GM12878 (cell line): ENCODE measurements around the gene ARHGDIA. TPM values are rescaled to one million over a fixed set of nuclear protein-coding genes. Genes with fewer than 3 reads are reported as not detected.

Experiments
- ATAC-seq: fragments of 200-7000 bp; cut with Tn5 transposase; 3 replicates; pipeline ENCODE4 v1.9.1; 2020; ENCODE audit warnings: mild to moderate bottlenecking, moderate library complexity
- BruUV-seq: library from RNA; stranded (reverse); fragments of 400-500 nt; replicated peaks from 2 replicates; lab custom pipeline; 2021; lab: Mats Ljungman, UMichigan
- CTCF ChIA-PET: fragments of 300-600 bp; sonication (Branson Sonifier 250); formaldehyde crosslinking; extraction: SDS; loops from one replicate; lab custom pipeline; 2021; ENCODE audit warnings: inconsistent platforms; lab: Yijun Ruan, JAX
- POLR2A ChIA-PET: fragments of 350-600 bp; formaldehyde crosslinking; extraction: SDS; loops from one replicate; lab custom pipeline; 2021; ENCODE audit warnings: inconsistent platforms; lab: Charles Lee
- RAD21 ChIA-PET: fragments of 300-600 bp; sonication (Branson Sonifier 250); formaldehyde crosslinking; loops from one replicate; lab custom pipeline; 2023; ENCODE audit warnings: antibody characterized with exemption; ENCODE audit not compliant: unreplicated experiment; lab: Charles Lee
- SMC1A ChIA-PET: fragments of 300-600 bp; sonication (Branson Sonifier 250); formaldehyde crosslinking; loops from one replicate; lab custom pipeline; 2023; ENCODE audit not compliant: unreplicated experiment, uncharacterized antibody; lab: Charles Lee
- DNase-seq: peaks from one replicate; pipeline ENCODE4 v3.0.0-alpha.2; 2011; ENCODE audit warnings: low read depth, low spot score
- FAIRE-seq: peaks from 3 replicates; lab custom pipeline; 2011; peaks lifted over from hg19 to GRCh38; lab: Jason Lieb, UNC
- H2AFZ ChIP-seq: 2 replicates; pipeline ENCODE4 v1.6.0; 2011; ENCODE audit warnings: low read depth, low read length, control low read depth; ENCODE audit not compliant: control insufficient read depth
- H3K27ac ChIP-seq: 2 replicates; pipeline ENCODE4 v1.5.1; 2011; ENCODE audit warnings: control low read depth; ENCODE audit not compliant: control insufficient read depth, insufficient read depth
- H3K27me3 ChIP-seq, 2 experiments: replicated peaks in 1 of 2; 2 replicates each; pipeline versions ENCODE4 v1.6.0 to v1.6.1; 2011; ENCODE audit warnings: low read length in 1 of 2; ENCODE audit not compliant: control insufficient read depth in 2 of 2, insufficient read depth in 2 of 2
- H3K36me3 ChIP-seq, 2 experiments: 2 replicates each; pipeline ENCODE4 v1.5.1; 2011; ENCODE audit warnings: low read length in 1 of 2; ENCODE audit not compliant: control insufficient read depth in 2 of 2, insufficient read depth in 2 of 2
- H3K4me1 ChIP-seq: 2 replicates; pipeline ENCODE4 v1.6.1; 2011; ENCODE audit warnings: mild to moderate bottlenecking, low read length, moderate library complexity, mixed read lengths; ENCODE audit not compliant: control insufficient read depth, insufficient read depth
- H3K4me2 ChIP-seq: 2 replicates; pipeline ENCODE4 v1.6.0; 2011; ENCODE audit warnings: control low read depth; ENCODE audit not compliant: control insufficient read depth, insufficient read depth
- H3K4me3 ChIP-seq: fragments of 200-600 bp; sonication (generic); 2 replicates; pipeline ENCODE4 v1.5.1; 2016
- H3K79me2 ChIP-seq: 2 replicates; pipeline ENCODE4 v1.6.0; 2011; ENCODE audit warnings: low read length; ENCODE audit not compliant: control insufficient read depth, insufficient read depth
- H3K9ac ChIP-seq: 2 replicates; pipeline ENCODE4 v1.8.0; 2011; ENCODE audit warnings: low read length, control low read depth, mixed read lengths; ENCODE audit not compliant: control insufficient read depth, insufficient read depth
- H3K9me3 ChIP-seq: replicated peaks from 3 replicates; pipeline ENCODE4 v1.5.1; 2011; ENCODE audit warnings: mild to moderate bottlenecking, low read length; ENCODE audit not compliant: control insufficient read depth, insufficient read depth
- H4K20me1 ChIP-seq: 2 replicates; pipeline ENCODE4 v1.6.0; 2011; ENCODE audit not compliant: control insufficient read depth, insufficient read depth
- BCL11A ChIP-seq: IDR thresholded peaks from 2 replicates; pipeline ENCODE4 v1.6.1; 2011; ENCODE audit warnings: low read depth, low read length
- IKZF2 ChIP-seq, 2 experiments: fragments of 450-650 bp; IDR thresholded peaks; 2 replicates each; pipeline ENCODE4 v1.6.1; 2017; ENCODE audit warnings: mild to moderate bottlenecking in 2 of 2, moderate library complexity in 2 of 2
- IRF5 ChIP-seq: fragments of 450-650 bp; IDR thresholded peaks from 2 replicates; pipeline ENCODE4 v1.6.1; 2017; ENCODE audit warnings: borderline replicate concordance
- NKRF ChIP-seq: fragments of 450-650 bp; conservative IDR thresholded peaks from 2 replicates; pipeline ENCODE4 v1.6.1; 2017; ENCODE audit warnings: mild to moderate bottlenecking, moderate library complexity
- NR2F1 ChIP-seq: fragments of 450-650 bp; conservative IDR thresholded peaks from 2 replicates; pipeline ENCODE4 v1.6.1; 2017; ENCODE audit warnings: mild to moderate bottlenecking
- POU2F2 ChIP-seq: IDR thresholded peaks from 3 replicates; pipeline ENCODE4 v1.6.1; 2011; ENCODE audit warnings: low read depth, mild to moderate bottlenecking, low read length, borderline replicate concordance
- RELA ChIP-seq: fragments of 450-650 bp; IDR thresholded peaks from 2 replicates; pipeline ENCODE4 v1.8.0; 2014; ENCODE audit warnings: borderline replicate concordance; ENCODE audit not compliant: partially characterized antibody
- RELB ChIP-seq: fragments of 450-650 bp; IDR thresholded peaks from 2 replicates; pipeline ENCODE4 v1.6.1; 2017; ENCODE audit warnings: low read depth, mild to moderate bottlenecking, moderate library complexity
- STAT3 ChIP-seq: IDR thresholded peaks from 2 replicates; pipeline ENCODE4 v1.6.1; 2011; ENCODE audit warnings: low read depth, low read length, improper control_type of control experiment
- SUZ12 ChIP-seq: fragments of 200-600 bp; sonication (generic); IDR thresholded peaks from one replicate; pipeline ENCODE4 v1.6.1; 2018; ENCODE audit warnings: antibody characterized with exemption, mild to moderate bottlenecking; ENCODE audit not compliant: unreplicated experiment
- ZBTB4 ChIP-seq: fragments of 450-650 bp; formaldehyde crosslinking; IDR thresholded peaks from 2 replicates; pipeline ENCODE4 v1.4.0; 2022; ENCODE audit warnings: mild to moderate bottlenecking, moderate library complexity
- WGBS: methylation state at CpG from one replicate; pipeline ENCODE4 v1.1.6; 2016; ENCODE audit warnings: low lambda C conversion rate; ENCODE audit not compliant: insufficient replicate concordance, insufficient coverage; ENCODE audit errors: missing lambda C conversion rate; 5-methylcytosine and 5-hydroxymethylcytosine counted together
- in situ Hi-C: fragments of 300-500 bp; cut with MboI; formaldehyde crosslinking; loops from 9 replicates; pipeline ENCODE4 v1.14.3; 2018; ENCODE audit warnings: mixed read lengths
- intact Hi-C: fragments of 100-400 bp; cut with micrococcal nuclease; formaldehyde crosslinking; loops from one replicate; pipeline ENCODE4 v1.14.2; 2022; ENCODE audit not compliant: unreplicated experiment
- polyA plus RNA-seq, 11 experiments: library from polyadenylated mRNA; depleted of rRNA in 4 of 11; unstranded in 6 of 11; stranded (reverse) in 5 of 11; fragments of >200 nt; fragmentation: Nextera tagmentation in 4 of 11; fragmentation: Illumina TruSeq in 1 of 11; extraction: Ambion mirVana in 4 of 11; extraction: Trizol in 1 of 11; gene quantifications; 1 replicate in 1 of 11; 2 replicates in 10 of 11; pipeline versions ENCODE4 v1.2.1 to v1.2.3, GENCODE V29; 2011 to 2016; ENCODE audit warnings: inconsistent platforms in 2 of 11, missing spikeins in 2 of 11, low read depth in 1 of 11
- total RNA-seq, 4 experiments: library from RNA; depleted of rRNA in 3 of 4; stranded (reverse); fragments of >200 nt in 3 of 4; fragmentation: Illumina TruSeq in 1 of 4; extraction: Trizol in 1 of 4; gene quantifications; 2 replicates each; pipeline versions ENCODE4 v1.2.1 to v1.2.3, GENCODE V29; 2013 to 2021
- TF ChIP-seq, protein P1 (sequence below): IDR thresholded peaks from 2 replicates; pipeline ENCODE4 v1.6.1; 2012; ENCODE audit warnings: low read length, inconsistent platforms

The ARHGDIA gene
- total and polyA plus RNA-seq, 10 of the 15 experiments (the other 5 are each of a cell fraction or from before 2014, with no cell fraction given) = 17.9 to 552 (median 169) TPM

DNA sequence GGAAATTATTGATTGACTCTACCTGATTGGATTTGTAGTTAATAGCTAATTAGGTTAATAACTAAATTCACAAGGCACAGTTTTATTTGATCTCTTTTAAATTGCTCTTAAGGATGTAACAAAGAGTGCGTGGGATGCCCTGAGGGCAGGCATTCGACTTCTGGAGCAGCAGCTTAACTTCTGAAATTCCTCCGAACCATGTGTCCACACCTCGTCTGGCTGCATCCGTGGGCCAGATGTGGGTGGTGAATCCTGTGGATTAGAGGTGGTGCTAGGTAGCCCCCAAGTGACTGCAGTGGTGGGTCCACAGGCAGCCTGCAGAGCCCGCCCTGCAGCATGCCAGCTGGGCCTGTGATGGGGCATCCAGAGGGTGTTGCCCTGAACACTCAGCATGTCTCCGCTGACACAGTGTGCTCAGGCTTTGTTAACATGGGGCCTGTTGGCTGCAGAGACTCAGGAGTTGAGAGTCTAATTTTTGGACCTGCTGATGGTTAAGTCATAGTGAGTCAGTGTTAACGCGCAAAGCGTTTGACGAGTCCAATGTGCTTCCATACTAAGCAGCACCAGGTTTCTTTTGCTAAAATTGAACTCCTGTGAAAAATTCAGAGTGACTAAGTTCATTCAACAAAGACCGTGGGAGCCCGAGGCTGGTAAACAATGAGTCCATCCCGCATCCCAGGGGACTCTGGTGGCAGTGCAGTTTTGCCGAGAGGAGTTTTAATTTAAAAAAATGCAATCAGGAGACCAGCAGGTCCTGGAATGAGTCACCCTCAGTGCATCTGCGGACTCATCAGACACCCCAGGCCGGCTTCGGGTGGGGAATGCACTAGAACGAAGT lies 27.1 kb upstream of the ARHGDIA start (continued):
- no peak for TF ChIP-seq ZBTB4 (CRISPR knock-in tag)
- TF ChIP-seq BCL11A = no peak
- no peak for TF ChIP-seq SUZ12
- TF ChIP-seq POU2F2 = no peak
- no peak for TF ChIP-seq STAT3

GRCh38 chr17:81895400-81895799 lies 24.3 kb upstream of the ARHGDIA start:
- intact Hi-C loops = no loop called here
- BruUV-seq = no TSS peak
- Histone ChIP-seq H3K9me3 (no peaks in the 10 kb centered on the region), H3K27ac (no peak overlapping the region), H3K4me2 (no peak overlapping the region), H3K36me3 (peaks cover 3 to 14% of the 10 kb centered on the region in 2 experiments; a peak in 3 of 4 replicates), H4K20me1 (no peaks in the 10 kb centered on the region), H2AFZ (no peak overlapping the region), H3K4me1 (peaks cover 16% of the 10 kb centered on the region), H3K4me3 (no peak overlapping the region), H3K79me2 (peaks cover 28% of the 10 kb centered on the region), H3K9ac (no peak overlapping the region), H3K27me3 (no peaks in the 10 kb centered on the region)
- ATAC-seq (no peak), DNase-seq (no peak), FAIRE-seq (no peak)
- in situ Hi-C loops = no loop called here
- ChIA-PET SMC1A (no interaction called here), CTCF (no interaction called here), POLR2A (interaction anchor here (2.5 kb wide), 1 partner anchor 15 kb away, joined by 13 read pairs; the partner anchor contains the start of gene PCYT2), RAD21 (no interaction called here)
- whole genome bisulfite sequencing = 97% methylated on average over 11 of the region's 11 CpGs
- TF ChIP-seq, protein P1, sequence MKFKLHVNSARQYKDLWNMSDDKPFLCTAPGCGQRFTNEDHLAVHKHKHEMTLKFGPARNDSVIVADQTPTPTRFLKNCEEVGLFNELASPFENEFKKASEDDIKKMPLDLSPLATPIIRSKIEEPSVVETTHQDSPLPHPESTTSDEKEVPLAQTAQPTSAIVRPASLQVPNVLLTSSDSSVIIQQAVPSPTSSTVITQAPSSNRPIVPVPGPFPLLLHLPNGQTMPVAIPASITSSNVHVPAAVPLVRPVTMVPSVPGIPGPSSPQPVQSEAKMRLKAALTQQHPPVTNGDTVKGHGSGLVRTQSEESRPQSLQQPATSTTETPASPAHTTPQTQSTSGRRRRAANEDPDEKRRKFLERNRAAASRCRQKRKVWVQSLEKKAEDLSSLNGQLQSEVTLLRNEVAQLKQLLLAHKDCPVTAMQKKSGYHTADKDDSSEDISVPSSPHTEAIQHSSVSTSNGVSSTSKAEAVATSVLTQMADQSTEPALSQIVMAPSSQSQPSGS = no peak
- TF ChIP-seq RELB = no peak
- TF ChIP-seq NKRF = no peak
- TF ChIP-seq IKZF2 (IDR thresholded peaks at IDR 0.05) = no peak
- no peak for TF ChIP-seq NR2F1
- TF ChIP-seq RELA = no peak
- no peak for TF ChIP-seq IRF5
